Panc1 (cell line): ENCODE measurements around the gene MSN. TPM values are rescaled to one million over a fixed set of nuclear protein-coding genes. Genes with fewer than 3 reads are reported as not detected.

ENCODE experiments used
- ATAC-seq: fragments of 200-7000 bp; cut with Tn5 transposase; 2 replicates; pipeline ENCODE4 v1.9.1; 2020; ENCODE audit warnings: mild to moderate bottlenecking, moderate library complexity
- BruUV-seq: library from RNA; stranded (reverse); fragments of 400-500 nt; replicated peaks from 2 replicates; lab custom pipeline; 2021; lab: Mats Ljungman, UMichigan
- CTCF ChIA-PET: fragments of 300-600 bp; sonication (Branson Sonifier 250); formaldehyde crosslinking; loops from one replicate; lab custom pipeline; 2022; ENCODE audit warnings: antibody characterized with exemption; lab: Charles Lee
- POLR2A ChIA-PET: fragments of 300-600 bp; sonication (Branson Sonifier 250); formaldehyde crosslinking; loops from one replicate; lab custom pipeline; 2022; ENCODE audit warnings: antibody characterized with exemption; lab: Charles Lee
- DNase-seq: peaks from one replicate; pipeline ENCODE4 v3.0.0-alpha.2; 2010; ENCODE audit warnings: low read depth, low spot score
- H3K27ac ChIP-seq: 2 replicates; pipeline ENCODE4 v1.5.1; 2011; ENCODE audit warnings: mild to moderate bottlenecking, low read length, inconsistent platforms
- H3K27me3 ChIP-seq: fragments of 200-500 bp; sonication (Bioruptor generic); 2 replicates; pipeline ENCODE4 v1.6.0; 2014; ENCODE audit warnings: low read length, inconsistent platforms; ENCODE audit not compliant: control insufficient read depth, insufficient read depth
- H3K36me3 ChIP-seq: fragments of 200-500 bp; sonication (Bioruptor generic); 2 replicates; pipeline ENCODE4 v1.5.1; 2014; ENCODE audit warnings: inconsistent platforms, mild to moderate bottlenecking, low read length, moderate library complexity; ENCODE audit not compliant: control insufficient read depth, insufficient read depth
- H3K4me1 ChIP-seq: 2 replicates; pipeline ENCODE4 v1.5.1; 2011; ENCODE audit warnings: inconsistent platforms, mild to moderate bottlenecking, low read length, moderate library complexity; ENCODE audit not compliant: control insufficient read depth, insufficient read depth
- H3K4me3 ChIP-seq, 2 experiments: 2 replicates each; pipeline ENCODE4 v1.5.1; 2011 to 2012; ENCODE audit warnings: low read depth in 2 of 2, low read length in 2 of 2, mild to moderate bottlenecking in 2 of 2, inconsistent platforms in 1 of 2, moderate library complexity in 1 of 2
- H3K9me3 ChIP-seq: fragments of 200-500 bp; sonication (Bioruptor generic); 2 replicates; pipeline ENCODE4 v1.5.1; 2014; ENCODE audit warnings: low read depth, mild to moderate bottlenecking, inconsistent platforms, low read length, moderate library complexity; ENCODE audit not compliant: control insufficient read depth, insufficient read depth
- CTCF ChIP-seq: fragments of 450-650 bp; IDR thresholded peaks from 2 replicates; pipeline ENCODE4 v1.5.1; 2017; ENCODE audit warnings: mild to moderate bottlenecking
- POLR2AphosphoS5 ChIP-seq: IDR thresholded peaks from 2 replicates; pipeline ENCODE4 v1.6.1; 2012; ENCODE audit warnings: mild to moderate bottlenecking, low read depth, low read length, moderate library complexity
- REST ChIP-seq, 2 experiments: IDR thresholded peaks; 2 replicates each; pipeline ENCODE4 v1.6.1; 2011 to 2012; ENCODE audit warnings: low read depth in 2 of 2, control low read depth in 1 of 2, low read length in 1 of 2, mild to moderate bottlenecking in 1 of 2, moderate library complexity in 1 of 2; ENCODE audit not compliant: insufficient read depth in 1 of 2
- SIN3A ChIP-seq: IDR thresholded peaks from 2 replicates; pipeline ENCODE4 v1.6.1; 2012; ENCODE audit warnings: low read depth, mild to moderate bottlenecking, low read length, moderate library complexity, borderline replicate concordance; ENCODE audit not compliant: insufficient read depth
- TCF7L2 ChIP-seq: IDR thresholded peaks from 2 replicates; pipeline ENCODE4 v1.6.1; 2011; ENCODE audit warnings: mild to moderate bottlenecking, low read depth, low read length, inconsistent platforms
- in situ Hi-C: cut with HindIII; loops from 2 replicates; pipeline ENCODE4 v1.10.0; 2016; ENCODE audit warnings: low sequenced_read_pairs, low pct_unique_long_range_greater_than_20kb
- intact Hi-C: fragments of 100-400 bp; cut with micrococcal nuclease; formaldehyde crosslinking; loops from one replicate; pipeline ENCODE4 v1.10.0; 2022; ENCODE audit not compliant: unreplicated experiment
- total RNA-seq: library from RNA; stranded (reverse); gene quantifications from one replicate; pipeline ENCODE4 v1.2.1, GENCODE V29; 2021; ENCODE audit not compliant: unreplicated experiment

MSN gene
- total RNA-seq, 1 experiment from 2014 or later = 185 TPM

- no peaks in the 10 kb centered on the region for H3K9me3 ChIP-seq
- intact Hi-C loops (no loop called here), in situ Hi-C loops (no loop called here)
- CTCF ChIA-PET = no interaction called here
- ATAC-seq = no peak
- no peaks in the 10 kb centered on the region for H3K4me1 ChIP-seq
- H3K4me3 ChIP-seq = no peak overlapping the region
- no peaks in the 10 kb centered on the region for H3K27me3 ChIP-seq
- no peak for DNase-seq
- POLR2A ChIA-PET = no interaction called here
- H3K27ac ChIP-seq = no peak overlapping the region
- H3K36me3 ChIP-seq = no peaks in the 10 kb centered on the region; the same call in 1 of the 2 replicates
- BruUV-seq = no TSS peak
- TF ChIP-seq SIN3A = no peak
- no peak for TF ChIP-seq REST (IDR thresholded peaks at IDR 0.05; ENCODE audit: insufficient read depth in 1 of 2, low read depth in 2 of 2, low read length in 1 of 2)
- no peak for TF ChIP-seq CTCF
- no peak for TF ChIP-seq TCF7L2
These were observed 59.3 kb downstream of the MSN start for GRCh38 chrX:65726715-65727114.

- TF ChIP-seq SIN3A (no peak), REST (IDR thresholded peaks at IDR 0.05; ENCODE audit: insufficient read depth in 1 of 2, low read depth in 2 of 2, low read length in 1 of 2) (no peak), POLR2AphosphoS5 (no peak), TCF7L2 (no peak), CTCF (no peak)
- no peak for ATAC-seq
- in situ Hi-C loops = no loop called here
These were observed 64.3 kb downstream of the MSN start for GRCh38 chrX:65731684-65732289.

More at GRCh38 chrX:65731684-65732289, 64.3 kb downstream of the MSN start:
- no peaks in the 10 kb centered on the region for H3K27me3 ChIP-seq
- H3K4me1 ChIP-seq = no peaks in the 10 kb centered on the region
- H3K9me3 ChIP-seq = no peaks in the 10 kb centered on the region
- peaks cover 3% of the 10 kb centered on the region; the same call in 1 of the 2 replicates for H3K36me3 ChIP-seq
- no peak overlapping the region for H3K27ac ChIP-seq
- CTCF ChIA-PET = interaction anchor here (0.6 kb wide), 1 partner anchor 104 kb away, joined by 5 read pairs; no protein-coding TSS in a partner anchor
- POLR2A ChIA-PET = no interaction called here
- DNase-seq = no peak
- H3K4me3 ChIP-seq = no peak overlapping the region
- intact Hi-C loops = no loop called here
- BruUV-seq = no TSS peak
